HG03066 (cell line): ENCODE results near the gene SCG3.

Experiments used
- ATAC-seq: cut with Tn5 transposase; IDR thresholded peaks from one replicate; pipeline ENCODE4 v1.9.1; 2021; ENCODE audit warnings: low read depth; ENCODE audit not compliant: unreplicated experiment

SCG3 gene

DNA sequence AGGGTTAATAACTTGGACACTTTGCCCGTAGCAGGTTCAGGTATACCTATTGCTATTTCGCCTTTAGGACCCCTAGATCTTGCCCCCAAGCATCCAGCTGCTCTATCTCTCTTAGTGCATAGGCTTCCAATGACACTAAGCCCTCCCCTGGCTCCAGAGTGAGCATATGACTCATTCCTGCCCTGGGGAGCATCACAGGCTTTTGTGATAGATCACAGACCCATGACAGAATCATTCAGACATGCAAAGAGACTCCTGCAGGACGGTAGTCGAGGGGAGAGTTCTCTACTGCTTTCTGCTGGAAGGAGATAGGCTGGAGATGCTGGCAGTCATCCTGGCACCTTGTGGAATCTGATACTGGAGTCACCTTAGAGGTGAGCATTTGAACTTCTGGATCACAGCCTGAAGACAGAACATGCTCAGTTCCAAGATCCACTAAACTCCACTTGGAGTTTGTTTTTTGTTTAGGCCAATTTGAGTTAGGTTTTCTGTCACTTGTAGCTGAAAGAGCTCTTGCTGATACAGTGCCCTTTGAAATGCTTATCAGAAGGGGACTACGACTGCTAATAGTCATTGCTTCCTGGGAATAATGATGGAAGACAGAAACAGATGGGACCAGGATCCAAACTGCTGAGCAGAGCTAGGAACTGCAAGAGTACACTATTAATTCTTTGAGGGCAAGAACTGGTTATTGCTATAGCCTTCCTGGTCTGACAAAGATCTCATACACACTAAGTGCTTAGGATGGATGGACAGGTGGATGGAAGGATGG, 45.2 kb downstream of the SCG3 start:
- ATAC-seq = peak; percentile 75

GRCh38 chr15:51727141-51727897, 46.0 kb downstream of the SCG3 start:
- no peak for ATAC-seq

- peak; percentile 56 for ATAC-seq
Observed at GRCh38 chr15:51731549-51732267, 50.4 kb downstream of the SCG3 start.

- no peak for ATAC-seq
Observed at GRCh38 chr15:51732646-51733045, 51.3 kb downstream of the SCG3 start.

GRCh38 chr15:51735228-51736010, 54.1 kb downstream of the SCG3 start:
- no peak for ATAC-seq

GRCh38 chr15:51736069-51736468, 54.8 kb downstream of the SCG3 start:
- no peak for ATAC-seq

DNA sequence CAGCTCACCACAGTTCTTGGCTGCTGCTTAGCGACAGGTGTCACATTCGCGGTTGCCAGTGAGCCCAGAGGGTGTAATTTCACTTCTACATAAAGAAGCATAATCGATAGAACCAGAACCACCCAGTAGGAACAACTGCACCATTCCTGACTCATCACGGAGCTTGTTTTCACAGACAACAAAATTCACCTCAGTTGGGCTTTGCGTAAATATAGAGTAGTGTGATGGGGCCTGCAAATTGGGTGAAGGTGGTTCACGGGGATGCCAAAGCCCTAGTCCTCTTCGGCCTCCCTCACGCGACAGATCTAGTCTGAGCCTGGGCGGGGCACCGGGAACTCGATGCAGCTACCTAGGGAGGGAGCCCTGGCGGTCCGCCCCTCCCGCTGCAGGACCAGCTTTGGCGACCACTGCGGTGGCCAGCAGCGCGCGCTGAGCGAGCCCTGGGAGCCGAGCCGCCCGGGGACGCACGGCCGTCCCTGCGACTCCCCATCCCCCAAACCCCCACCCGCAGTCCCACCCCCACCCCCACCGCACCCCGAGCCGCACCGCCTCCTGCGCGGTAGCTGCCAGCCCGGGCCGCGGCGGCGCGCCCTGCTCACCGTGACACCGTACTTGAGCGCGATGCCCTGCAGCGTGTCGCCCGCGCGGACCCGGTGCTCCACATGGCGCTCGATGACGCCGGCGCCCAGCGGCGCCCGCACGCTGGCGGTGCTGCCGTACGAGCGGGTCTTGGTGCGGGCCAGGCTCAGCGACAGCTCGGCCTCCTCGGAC, 55.6 kb downstream of the SCG3 start:
- peak; percentile 20 for ATAC-seq

DNA sequence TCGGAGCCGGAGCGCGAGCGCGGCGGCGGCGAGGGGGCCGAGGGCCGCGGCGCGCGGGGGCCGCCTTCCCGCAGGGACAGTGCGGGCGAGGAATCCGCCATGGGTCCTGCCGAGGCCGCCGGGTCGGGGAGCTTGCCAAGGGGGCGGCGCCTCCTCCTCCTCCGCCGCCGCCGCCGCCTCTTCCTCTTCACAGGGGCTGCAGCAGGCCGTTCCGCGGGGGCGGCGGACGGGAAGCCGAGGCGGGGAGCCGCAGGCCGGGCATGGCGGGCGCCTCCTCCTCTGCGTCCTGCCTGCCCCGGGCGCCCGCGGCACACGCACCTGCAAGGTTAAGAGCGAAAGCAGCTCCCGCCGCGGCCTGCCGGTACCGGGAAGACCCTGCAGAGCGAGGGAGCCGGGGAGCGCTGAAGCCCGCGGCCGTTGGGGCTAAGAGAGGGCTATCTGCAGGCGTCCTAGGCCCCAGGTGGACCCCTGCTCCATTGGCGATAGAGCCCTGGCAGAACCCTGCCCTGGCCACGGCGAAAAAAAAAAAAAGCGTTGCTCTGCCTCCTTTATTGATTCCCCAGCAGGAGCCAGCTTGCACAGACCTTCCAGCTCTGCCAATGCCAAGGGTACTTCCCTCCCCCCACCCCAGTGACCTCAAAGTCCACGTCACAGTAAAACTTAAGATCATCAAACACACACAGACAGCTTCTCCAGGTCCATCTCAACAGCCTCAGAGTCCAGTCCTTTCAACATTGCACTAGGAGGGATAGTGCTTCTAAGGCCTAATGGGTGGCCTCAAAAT, 56.4 kb downstream of the SCG3 start, which contains the start of gene LYSMD2:
LYSMD2 (minus strand) TSS at position 134 of the 784 bp plus-strand sequence; CDS start at position 101, 33 bp downstream.
- ATAC-seq = peak; percentile 49

DNA sequence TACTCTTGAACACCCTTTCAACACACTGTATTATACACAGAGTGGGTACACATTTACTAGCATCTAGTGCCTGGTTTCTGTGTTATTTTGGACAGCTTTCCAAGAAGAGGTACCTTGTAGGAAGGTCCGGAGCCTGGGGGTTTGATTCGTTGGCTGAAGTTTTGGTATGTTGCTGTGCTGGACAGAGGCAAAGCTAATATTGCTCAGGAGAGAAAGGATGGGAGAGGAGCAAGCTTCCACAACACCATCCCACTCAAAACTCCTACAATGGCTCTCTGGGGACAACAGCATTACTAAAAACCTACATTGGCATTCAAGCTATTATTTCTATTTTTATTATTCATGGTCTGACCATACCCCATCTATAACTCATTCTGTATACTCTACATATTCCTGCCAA, 57.2 kb downstream of the SCG3 start:
- ATAC-seq = no peak

DNA sequence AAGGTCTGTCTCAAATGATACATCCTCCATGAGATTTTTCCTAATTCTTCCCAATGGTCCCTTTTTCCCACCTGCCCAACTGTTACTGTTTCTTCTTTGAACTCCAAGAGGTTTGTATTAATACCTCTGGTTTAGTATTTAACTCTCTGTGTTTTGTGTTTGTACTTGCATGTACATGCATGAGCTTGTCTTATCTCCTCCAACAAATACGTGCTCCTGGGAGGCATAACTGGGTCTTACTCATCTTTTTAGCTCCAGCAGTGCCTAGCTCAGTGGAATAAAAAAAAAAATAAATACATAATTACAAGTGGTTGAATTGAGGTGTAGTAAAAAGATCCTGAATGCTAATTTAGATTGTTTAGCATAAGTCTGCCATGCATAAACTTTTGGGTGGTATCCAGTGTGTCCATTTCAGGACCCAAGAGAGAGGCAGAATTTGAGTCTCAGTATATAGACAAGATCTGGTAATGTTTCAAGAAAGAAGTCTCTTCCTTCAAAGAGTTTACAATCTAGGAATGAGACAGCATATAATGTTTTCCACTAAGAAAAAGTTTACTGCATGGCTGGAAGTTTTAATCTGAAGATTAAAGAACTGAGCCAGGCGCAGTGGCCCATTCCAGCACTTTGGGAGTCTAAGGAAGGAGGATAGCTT, 57.9 kb downstream of the SCG3 start:
- no peak for ATAC-seq

GRCh38 chr15:51749307-51749706, 68.0 kb downstream of the SCG3 start:
- ATAC-seq = no peak

DNA sequence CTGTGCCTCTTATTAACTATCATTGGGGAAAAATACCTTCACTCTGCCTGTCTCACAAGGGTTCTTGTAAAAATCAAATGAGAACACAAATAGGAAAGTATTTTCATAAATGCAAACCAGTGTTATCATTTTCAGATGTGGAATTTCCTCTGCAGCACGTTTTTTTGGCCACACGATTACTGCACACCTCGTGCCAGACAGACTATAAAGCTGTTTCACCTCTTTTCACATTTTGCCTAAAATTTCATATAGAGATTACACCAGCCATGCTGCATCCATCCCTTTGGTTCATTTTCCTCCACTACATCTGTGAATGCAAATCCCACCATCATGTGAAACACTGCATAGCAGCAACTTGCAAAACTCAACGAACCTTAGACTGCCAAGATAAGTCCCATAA, 68.9 kb downstream of the SCG3 start:
- no peak for ATAC-seq

DNA sequence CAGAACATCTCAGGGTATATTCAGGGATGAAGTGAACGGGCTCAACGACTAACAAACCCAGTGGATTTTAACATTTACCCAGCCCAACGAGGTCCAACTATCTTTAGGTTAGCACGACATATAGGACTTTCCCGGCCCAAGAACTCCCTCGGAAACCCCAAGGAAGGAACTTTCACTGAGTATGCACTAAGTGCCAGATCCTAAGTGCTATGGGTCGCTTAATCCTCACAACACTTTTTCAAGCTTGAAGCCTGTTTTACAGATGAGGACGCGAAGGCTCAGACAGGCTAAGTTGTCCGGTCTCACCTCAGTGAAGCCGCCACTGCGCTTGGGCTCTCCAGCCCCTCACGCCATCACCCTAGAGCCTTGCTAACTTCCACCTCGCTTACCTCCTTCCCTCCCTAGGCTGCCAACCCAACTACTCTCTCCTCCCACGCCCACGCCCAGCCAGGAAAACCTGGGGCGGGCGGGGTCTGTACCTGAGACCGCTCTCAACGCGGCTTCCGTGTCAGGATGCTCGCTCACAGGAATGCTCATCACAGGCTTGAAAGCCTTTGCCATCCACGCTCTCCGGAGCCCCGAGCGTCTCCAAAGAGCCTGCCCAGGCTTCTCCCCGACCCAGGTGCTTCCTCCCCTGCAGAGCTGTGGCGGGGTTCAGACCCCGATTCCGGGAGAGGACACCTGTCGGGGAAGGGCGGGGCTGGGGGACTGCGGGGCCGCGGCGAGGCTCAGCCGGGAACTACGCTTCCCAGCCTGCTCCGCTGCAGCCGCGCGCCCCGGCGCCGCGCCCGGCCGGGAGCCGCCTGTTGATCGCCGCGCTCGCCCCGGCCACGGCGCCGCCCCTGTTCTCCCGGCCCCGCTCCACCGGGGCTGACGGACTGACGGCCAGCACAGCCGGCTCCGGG, 69.7 kb downstream of the SCG3 start, which contains the start of gene TMOD2:
TMOD2 (plus strand) TSS at position 806 of the 905 bp plus-strand sequence. CDS start 14,845 bp downstream, outside the sequence.
- ATAC-seq = peak; percentile 73

DNA sequence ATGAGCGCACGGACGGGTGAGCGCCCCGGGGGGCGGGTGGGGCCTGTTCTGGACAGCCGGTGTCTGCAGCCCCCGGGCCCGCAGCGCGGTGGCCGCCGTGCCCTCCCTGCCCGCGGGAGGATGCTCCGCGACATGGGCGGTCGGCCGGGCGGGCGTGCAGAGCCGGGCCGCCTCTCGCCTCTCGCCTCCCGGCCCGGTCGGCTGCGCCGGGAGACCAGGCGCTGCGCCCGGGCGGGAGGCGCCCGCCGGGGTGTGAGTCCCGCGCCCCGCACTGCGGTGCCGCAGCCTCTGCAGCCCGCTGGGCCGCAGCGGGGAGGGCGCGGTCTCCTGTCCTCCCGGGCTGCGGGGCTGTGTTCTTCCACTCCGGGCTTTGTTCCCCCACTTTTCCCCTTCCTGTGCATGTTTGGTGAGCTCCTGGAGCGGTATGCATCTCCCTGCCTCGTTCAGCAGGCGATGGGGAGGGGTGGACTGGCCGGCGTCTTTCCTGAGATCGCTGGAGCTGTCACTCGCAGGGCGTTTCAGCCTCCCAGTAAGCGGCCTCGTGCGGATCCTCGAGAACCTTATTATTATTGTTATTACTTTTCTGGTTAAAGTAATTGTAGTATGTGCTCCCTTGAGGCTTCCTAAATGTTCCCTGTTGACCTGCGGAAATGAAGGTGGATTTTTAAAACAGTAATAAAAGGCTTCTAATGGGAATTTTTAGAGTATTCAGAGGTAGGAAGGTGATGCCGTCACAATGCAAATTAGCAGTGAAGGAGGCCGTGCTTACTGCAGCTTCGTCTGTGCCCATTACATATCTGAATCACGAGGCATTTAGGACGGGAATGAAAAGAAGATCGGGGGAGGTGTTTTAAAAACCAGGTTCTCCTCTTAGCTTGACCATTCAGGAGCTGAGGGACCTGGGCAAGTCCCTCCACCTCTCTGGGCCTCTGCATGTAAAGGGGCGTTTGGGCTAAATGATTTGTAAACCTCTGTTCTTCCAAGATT, 70.7 kb downstream of the SCG3 start:
- peak; percentile 46 for ATAC-seq

DNA sequence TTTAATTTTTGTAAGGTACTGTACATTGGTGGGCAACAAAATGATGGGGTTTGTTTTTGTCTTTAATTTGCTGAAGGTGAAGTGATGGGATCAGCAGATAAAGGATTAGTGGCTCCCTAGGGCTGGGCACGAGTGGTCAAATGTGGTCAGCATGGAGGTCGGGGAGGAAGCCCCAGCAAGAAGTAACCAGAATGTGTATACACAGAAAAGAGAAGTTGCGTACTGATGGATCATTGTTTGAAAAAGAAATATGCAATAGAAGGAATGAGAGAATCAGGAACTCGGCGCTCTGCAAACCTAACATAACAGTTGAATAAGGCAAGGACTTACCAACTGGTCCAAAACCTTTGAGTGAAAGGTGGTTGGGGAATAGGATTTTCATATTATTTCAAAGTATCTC, 71.6 kb downstream of the SCG3 start:
- ATAC-seq = no peak

DNA sequence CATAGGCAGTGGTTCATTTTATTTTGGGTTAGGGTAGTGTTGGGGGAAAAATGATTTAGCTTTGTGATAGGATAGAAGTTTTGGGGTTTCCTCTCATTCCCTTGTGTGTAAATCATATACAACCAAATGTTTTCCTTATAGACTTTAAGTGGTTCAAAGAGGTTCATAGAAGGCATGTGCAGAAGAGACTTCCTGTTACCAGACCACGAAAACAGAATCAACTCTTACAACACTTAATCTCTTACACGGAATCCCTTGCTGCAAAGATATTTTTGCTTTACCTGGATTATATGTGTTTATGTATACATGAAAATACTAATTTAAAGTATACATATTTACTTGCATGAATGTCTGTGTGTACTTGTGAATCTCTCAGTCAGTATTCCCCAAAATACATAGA, 73.0 kb downstream of the SCG3 start:
- ATAC-seq = no peak
